GM13976 (cell line): ENCODE results near the gene ZGRF1.
"Not testable (repeated sequence)": the region's sequence is repeated elsewhere in the genome, so short reads cannot be mapped to it uniquely, and the experiment has no call there.

ENCODE experiments used
- DNase-seq: peaks from one replicate; pipeline ENCODE4 v3.0.0; 2012; ENCODE audit warnings: low spot score
- in situ Hi-C: fragments of 300-500 bp; cut with MboI; formaldehyde crosslinking; loops from one replicate; pipeline ENCODE4 v1.12.0; 2022; ENCODE audit warnings: low sequenced_read_pairs, mixed read lengths, inconsistent platforms; ENCODE audit not compliant: unreplicated experiment
- TF ChIP-seq, protein P1 (sequence below): IDR thresholded peaks from 2 replicates; pipeline ENCODE4 v1.5.1; 2012; ENCODE audit warnings: borderline replicate concordance, mild to moderate bottlenecking; ENCODE audit not compliant: insufficient read depth; ENCODE audit errors: extremely low read depth, missing control alignments, control extremely low read depth

ZGRF1 gene

DNA sequence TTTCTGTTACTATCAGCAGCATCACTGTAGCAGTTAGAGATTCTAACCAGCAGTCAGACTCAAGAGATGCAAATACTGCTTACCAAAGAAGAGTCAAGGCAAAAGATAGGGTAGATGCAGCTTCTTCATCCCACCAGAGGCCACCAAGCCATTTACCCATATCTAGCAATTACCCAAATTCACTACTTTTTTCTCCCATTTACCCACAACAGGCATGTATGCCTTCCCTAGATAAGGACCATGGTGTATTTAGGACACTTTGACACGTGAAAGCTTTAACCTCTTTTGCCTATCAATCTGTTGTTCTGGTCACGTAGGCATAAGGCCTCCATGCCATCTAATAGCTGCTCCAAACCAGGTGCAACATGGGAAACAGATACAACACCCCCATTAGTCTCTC is 5.8 kb upstream of the ZGRF1 start:
- DNase-seq = no peak
- TF ChIP-seq, protein P1, sequence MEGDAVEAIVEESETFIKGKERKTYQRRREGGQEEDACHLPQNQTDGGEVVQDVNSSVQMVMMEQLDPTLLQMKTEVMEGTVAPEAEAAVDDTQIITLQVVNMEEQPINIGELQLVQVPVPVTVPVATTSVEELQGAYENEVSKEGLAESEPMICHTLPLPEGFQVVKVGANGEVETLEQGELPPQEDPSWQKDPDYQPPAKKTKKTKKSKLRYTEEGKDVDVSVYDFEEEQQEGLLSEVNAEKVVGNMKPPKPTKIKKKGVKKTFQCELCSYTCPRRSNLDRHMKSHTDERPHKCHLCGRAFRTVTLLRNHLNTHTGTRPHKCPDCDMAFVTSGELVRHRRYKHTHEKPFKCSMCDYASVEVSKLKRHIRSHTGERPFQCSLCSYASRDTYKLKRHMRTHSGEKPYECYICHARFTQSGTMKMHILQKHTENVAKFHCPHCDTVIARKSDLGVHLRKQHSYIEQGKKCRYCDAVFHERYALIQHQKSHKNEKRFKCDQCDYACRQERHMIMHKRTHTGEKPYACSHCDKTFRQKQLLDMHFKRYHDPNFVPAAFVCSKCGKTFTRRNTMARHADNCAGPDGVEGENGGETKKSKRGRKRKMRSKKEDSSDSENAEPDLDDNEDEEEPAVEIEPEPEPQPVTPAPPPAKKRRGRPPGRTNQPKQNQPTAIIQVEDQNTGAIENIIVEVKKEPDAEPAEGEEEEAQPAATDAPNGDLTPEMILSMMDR = no peak
- in situ Hi-C loops = loop anchor here (5.0 to 25.0 kb wide), 2 partner anchors 115 to 295 kb away; no protein-coding TSS in a partner anchor

DNA sequence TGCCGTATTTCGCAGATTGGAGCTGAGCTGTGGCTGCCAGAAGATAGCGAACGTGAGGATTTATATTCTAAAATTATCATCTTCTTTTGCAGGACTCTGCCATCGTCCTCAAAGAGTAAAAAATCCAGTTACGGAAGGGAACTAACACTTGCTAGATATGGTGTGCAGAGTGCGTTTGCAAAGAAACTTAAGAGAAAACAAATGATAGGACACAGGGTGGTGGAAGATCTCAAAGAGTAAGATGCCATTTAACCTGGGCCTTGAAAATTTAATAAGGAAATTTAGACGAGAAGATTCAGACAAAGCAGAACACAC is 800 bp upstream of the ZGRF1 start:
- TF ChIP-seq, protein P1 = no peak
- in situ Hi-C loops = loop anchor here (25.0 kb wide), 1 partner anchor 300 kb away; no protein-coding TSS in a partner anchor
- DNase-seq = no peak

GRCh38 chr4:112633477-112634235 is 3.1 kb downstream of the ZGRF1 start:
- in situ Hi-C loops = loop anchor here (25.0 kb wide), 1 partner anchor 304 kb away; no protein-coding TSS in a partner anchor
- peak; percentile 37 for DNase-seq
- TF ChIP-seq, protein P1 = peak; percentile 29

GRCh38 chr4:112626228-112626627 is 10.5 kb downstream of the ZGRF1 start:
- TF ChIP-seq, protein P1 = no peak
- DNase-seq = no peak
- in situ Hi-C loops = loop anchor here (25.0 kb wide), 1 partner anchor 311 kb away; no protein-coding TSS in a partner anchor

GRCh38 chr4:112616984-112617383 is 19.7 kb downstream of the ZGRF1 start:
- in situ Hi-C loops = loop anchor here (25.0 kb wide), 2 partner anchors 280 to 530 kb away; no protein-coding TSS in a partner anchor
- TF ChIP-seq, protein P1 = no peak
- no peak for DNase-seq

GRCh38 chr4:112612814-112613213 is 23.9 kb downstream of the ZGRF1 start:
- in situ Hi-C loops = loop anchor here (25.0 kb wide), 2 partner anchors 276 to 526 kb away; no protein-coding TSS in a partner anchor
- DNase-seq = not testable (repeated sequence)

DNA sequence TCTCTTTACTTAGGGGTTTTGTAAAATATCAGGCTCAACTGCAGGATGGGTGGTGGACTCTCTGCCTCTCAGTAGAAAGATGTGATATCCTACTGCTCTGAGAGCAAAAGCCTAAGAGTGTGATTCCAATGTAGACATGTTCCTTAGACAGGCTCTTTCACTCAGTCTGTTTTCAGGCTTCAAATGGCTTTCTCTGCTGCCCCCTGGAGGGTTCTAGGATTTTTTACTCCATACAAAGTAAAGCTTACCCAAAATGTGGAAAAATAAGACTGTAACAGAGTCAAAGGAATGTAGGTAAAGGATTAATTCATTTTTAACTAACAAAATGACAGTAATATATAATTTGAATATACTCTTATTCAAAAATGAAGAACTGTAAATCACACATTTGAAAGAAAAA is 32.1 kb downstream of the ZGRF1 start:
- TF ChIP-seq, protein P1 = peak; percentile 44
- DNase-seq = peak; percentile 54
- in situ Hi-C loops = loop anchor here (25.0 kb wide), 2 partner anchors 267 to 517 kb away; no protein-coding TSS in a partner anchor
